HepG2 (cell line): Measurements from ENCODE around the gene TPD52L2. TPM values are rescaled to one million over a fixed set of nuclear protein-coding genes. Genes with fewer than 3 reads are reported as not detected.

Experiments used
- ARNT2 ChIP-seq: sonication (generic); formaldehyde crosslinking; IDR thresholded peaks from 2 replicates; pipeline ENCODE4 v1.8.0; 2022; ENCODE audit warnings: mild to moderate bottlenecking, low read depth, missing genetic modification reagents, moderate library complexity
- ASH2L ChIP-seq: fragments of 300-600, 200-600 bp; sonication (generic); IDR thresholded peaks from 2 replicates; pipeline ENCODE4 v1.7.0; 2017; ENCODE audit warnings: low read depth, mild to moderate bottlenecking, moderate library complexity, mixed read lengths, low read length; ENCODE audit not compliant: insufficient read length
- EP300 ChIP-seq, 3 experiments: sonication (generic) in 1 of 3; formaldehyde crosslinking in 1 of 3; IDR thresholded peaks; 2 replicates each; pipeline versions ENCODE4 v1.5.1 to v1.6.1; 2011 to 2020; ENCODE audit warnings: low read depth in 2 of 3, low read length in 2 of 3, borderline replicate concordance in 1 of 3, improper control_type of control experiment in 1 of 3, mild to moderate bottlenecking in 1 of 3, missing genetic modification reagents in 1 of 3, moderate library complexity in 1 of 3
- FOXP4 ChIP-seq: sonication (generic); formaldehyde crosslinking; IDR thresholded peaks from 2 replicates; pipeline ENCODE4 v1.4.0; 2020; ENCODE audit warnings: missing genetic modification reagents
- NFIC ChIP-seq: IDR thresholded peaks from 2 replicates; pipeline ENCODE4 v1.6.1; 2012; ENCODE audit warnings: mild to moderate bottlenecking, low read length, inconsistent platforms
- NFKBIZ ChIP-seq: IDR thresholded peaks from 2 replicates; pipeline ENCODE4 v1.6.1; 2018; ENCODE audit warnings: missing genetic modification reagents, missing compliant biosample characterization
- PITX1 ChIP-seq: sonication (generic); formaldehyde crosslinking; IDR thresholded peaks from 2 replicates; pipeline ENCODE4 v1.5.1; 2020; ENCODE audit warnings: mild to moderate bottlenecking, missing genetic modification reagents
- SMAD3 ChIP-seq: sonication (generic); formaldehyde crosslinking; IDR thresholded peaks from 2 replicates; pipeline ENCODE4 v1.4.0; 2020; ENCODE audit warnings: missing genetic modification reagents
- SNAPC5 ChIP-seq: sonication (generic); formaldehyde crosslinking; IDR thresholded peaks from 2 replicates; pipeline ENCODE4 v1.8.1; 2023; ENCODE audit warnings: mild to moderate bottlenecking, missing genetic modification reagents, borderline replicate concordance
- SRY ChIP-seq: sonication (generic); formaldehyde crosslinking; IDR thresholded peaks from 2 replicates; pipeline ENCODE4 v1.8.0; 2022; ENCODE audit warnings: mild to moderate bottlenecking, missing genetic modification reagents
- TBL1XR1 ChIP-seq: fragments of 150-350 bp; IDR thresholded peaks from 2 replicates; pipeline ENCODE4 v1.6.1; 2014; ENCODE audit warnings: borderline replicate concordance, low read length; ENCODE audit not compliant: partially characterized antibody
- TGIF2 ChIP-seq: IDR thresholded peaks from 2 replicates; pipeline ENCODE4 v1.6.1; 2016; ENCODE audit warnings: control low read depth, missing compliant biosample characterization
- ZNF12 ChIP-seq: sonication (generic); formaldehyde crosslinking; IDR thresholded peaks from 2 replicates; pipeline ENCODE4 v1.5.0; 2020; ENCODE audit warnings: missing genetic modification reagents
- polyA plus RNA-seq, 8 experiments: library from polyadenylated mRNA; depleted of rRNA in 3 of 8; stranded (reverse) in 7 of 8; unstranded in 1 of 8; fragments of >200 nt; fragmentation: Illumina TruSeq in 4 of 8; extraction: Trizol in 4 of 8; gene quantifications; 2 replicates each; pipeline versions ENCODE4 v1.2.1 to v1.2.3, GENCODE V29; 2011 to 2016; ENCODE audit warnings: low read depth in 4 of 8, missing spikeins in 1 of 8, mixed read lengths in 1 of 8; ENCODE audit not compliant: insufficient read depth in 1 of 8
- total RNA-seq, 5 experiments: library from RNA; depleted of rRNA; stranded (reverse); fragments of >200 nt; fragmentation: Illumina TruSeq; extraction: Trizol; gene quantifications; 2 replicates each; pipeline ENCODE4 v1.2.3, GENCODE V29; 2016; ENCODE audit warnings: low read depth in 1 of 5
- TF ChIP-seq, protein P1 (sequence below): sonication (generic); formaldehyde crosslinking; IDR thresholded peaks from 2 replicates; pipeline ENCODE4 v1.4.0; 2020; ENCODE audit warnings: missing genetic modification reagents, mild to moderate bottlenecking, borderline replicate concordance
- TF ChIP-seq, protein P2 (sequence below): IDR thresholded peaks from 2 replicates; pipeline ENCODE4 v1.6.1; 2016; ENCODE audit warnings: mild to moderate bottlenecking, missing biosample characterization, missing genetic modification reagents
- TF ChIP-seq, protein P3 (sequence below): conservative IDR thresholded peaks from 2 replicates; pipeline ENCODE4 v1.6.1; 2018; ENCODE audit warnings: missing genetic modification reagents
- TF ChIP-seq, protein P4 (sequence below), 2 experiments: sonication (generic) in 1 of 2; formaldehyde crosslinking in 1 of 2; IDR thresholded peaks; 2 replicates each; pipeline versions ENCODE4 v1.4.0 to v1.6.1; 2018 to 2020; ENCODE audit warnings: missing genetic modification reagents in 2 of 2, borderline replicate concordance in 1 of 2, low read depth in 1 of 2, mild to moderate bottlenecking in 1 of 2, missing biosample characterization in 1 of 2

Gene TPD52L2
- total and polyA plus RNA-seq, 2 of the 13 experiments (the other 11 are each of a cell fraction or from before 2014, with no cell fraction given) = 156 to 184 TPM

- TF ChIP-seq SNAPC5 (CRISPR knock-in tag) = no peak
- TF ChIP-seq TGIF2 (CRISPR knock-in tag) = no peak
- TF ChIP-seq, protein P1, sequence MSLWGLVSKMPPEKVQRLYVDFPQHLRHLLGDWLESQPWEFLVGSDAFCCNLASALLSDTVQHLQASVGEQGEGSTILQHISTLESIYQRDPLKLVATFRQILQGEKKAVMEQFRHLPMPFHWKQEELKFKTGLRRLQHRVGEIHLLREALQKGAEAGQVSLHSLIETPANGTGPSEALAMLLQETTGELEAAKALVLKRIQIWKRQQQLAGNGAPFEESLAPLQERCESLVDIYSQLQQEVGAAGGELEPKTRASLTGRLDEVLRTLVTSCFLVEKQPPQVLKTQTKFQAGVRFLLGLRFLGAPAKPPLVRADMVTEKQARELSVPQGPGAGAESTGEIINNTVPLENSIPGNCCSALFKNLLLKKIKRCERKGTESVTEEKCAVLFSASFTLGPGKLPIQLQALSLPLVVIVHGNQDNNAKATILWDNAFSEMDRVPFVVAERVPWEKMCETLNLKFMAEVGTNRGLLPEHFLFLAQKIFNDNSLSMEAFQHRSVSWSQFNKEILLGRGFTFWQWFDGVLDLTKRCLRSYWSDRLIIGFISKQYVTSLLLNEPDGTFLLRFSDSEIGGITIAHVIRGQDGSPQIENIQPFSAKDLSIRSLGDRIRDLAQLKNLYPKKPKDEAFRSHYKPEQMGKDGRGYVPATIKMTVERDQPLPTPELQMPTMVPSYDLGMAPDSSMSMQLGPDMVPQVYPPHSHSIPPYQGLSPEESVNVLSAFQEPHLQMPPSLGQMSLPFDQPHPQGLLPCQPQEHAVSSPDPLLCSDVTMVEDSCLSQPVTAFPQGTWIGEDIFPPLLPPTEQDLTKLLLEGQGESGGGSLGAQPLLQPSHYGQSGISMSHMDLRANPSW (CRISPR knock-in tag) = no peak
- no peak for TF ChIP-seq TBL1XR1
- no peak for TF ChIP-seq NFKBIZ (CRISPR knock-in tag)
- TF ChIP-seq ASH2L = no peak
- no peak for TF ChIP-seq ZNF12 (CRISPR knock-in tag)
- TF ChIP-seq, protein P2, sequence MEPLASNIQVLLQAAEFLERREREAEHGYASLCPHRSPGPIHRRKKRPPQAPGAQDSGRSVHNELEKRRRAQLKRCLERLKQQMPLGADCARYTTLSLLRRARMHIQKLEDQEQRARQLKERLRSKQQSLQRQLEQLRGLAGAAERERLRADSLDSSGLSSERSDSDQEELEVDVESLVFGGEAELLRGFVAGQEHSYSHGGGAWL (CRISPR knock-in tag) = 0 out of 2 replicates have a peak, but pooled peaks have one; percentile 49
- TF ChIP-seq, protein P3, sequence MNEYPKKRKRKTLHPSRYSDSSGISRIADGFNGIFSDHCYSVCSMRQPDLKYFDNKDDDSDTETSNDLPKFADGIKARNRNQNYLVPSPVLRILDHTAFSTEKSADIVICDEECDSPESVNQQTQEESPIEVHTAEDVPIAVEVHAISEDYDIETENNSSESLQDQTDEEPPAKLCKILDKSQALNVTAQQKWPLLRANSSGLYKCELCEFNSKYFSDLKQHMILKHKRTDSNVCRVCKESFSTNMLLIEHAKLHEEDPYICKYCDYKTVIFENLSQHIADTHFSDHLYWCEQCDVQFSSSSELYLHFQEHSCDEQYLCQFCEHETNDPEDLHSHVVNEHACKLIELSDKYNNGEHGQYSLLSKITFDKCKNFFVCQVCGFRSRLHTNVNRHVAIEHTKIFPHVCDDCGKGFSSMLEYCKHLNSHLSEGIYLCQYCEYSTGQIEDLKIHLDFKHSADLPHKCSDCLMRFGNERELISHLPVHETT (CRISPR knock-in tag) = no peak
- no peak for TF ChIP-seq SMAD3 (CRISPR knock-in tag)
- no peak for TF ChIP-seq NFIC
- TF ChIP-seq FOXP4 (CRISPR knock-in tag) = no peak
- no peak for TF ChIP-seq SRY (CRISPR knock-in tag)
- TF ChIP-seq, protein P4, sequence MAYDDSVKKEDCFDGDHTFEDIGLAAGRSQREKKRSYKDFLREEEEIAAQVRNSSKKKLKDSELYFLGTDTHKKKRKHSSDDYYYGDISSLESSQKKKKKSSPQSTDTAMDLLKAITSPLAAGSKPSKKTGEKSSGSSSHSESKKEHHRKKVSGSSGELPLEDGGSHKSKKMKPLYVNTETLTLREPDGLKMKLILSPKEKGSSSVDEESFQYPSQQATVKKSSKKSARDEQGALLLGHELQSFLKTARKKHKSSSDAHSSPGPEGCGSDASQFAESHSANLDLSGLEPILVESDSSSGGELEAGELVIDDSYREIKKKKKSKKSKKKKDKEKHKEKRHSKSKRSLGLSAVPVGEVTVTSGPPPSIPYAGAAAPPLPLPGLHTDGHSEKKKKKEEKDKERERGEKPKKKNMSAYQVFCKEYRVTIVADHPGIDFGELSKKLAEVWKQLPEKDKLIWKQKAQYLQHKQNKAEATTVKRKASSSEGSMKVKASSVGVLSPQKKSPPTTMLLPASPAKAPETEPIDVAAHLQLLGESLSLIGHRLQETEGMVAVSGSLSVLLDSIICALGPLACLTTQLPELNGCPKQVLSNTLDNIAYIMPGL (CRISPR knock-in tag; IDR thresholded peaks at IDR 0.05; ENCODE audit: borderline replicate concordance in 1 of 2, low read depth in 1 of 2) = peak in 1 of 2 experiments; percentile 52; a peak in 1 of 4 replicates
- 0 out of 2 replicates have a peak, but pooled peaks have one; percentile 21 for TF ChIP-seq ARNT2 (CRISPR knock-in tag)
- TF ChIP-seq EP300 (IDR thresholded peaks at IDR 0.05; ENCODE audit: low read depth in 2 of 2, low read length in 2 of 2) = 0 out of 4 replicates have a peak, but pooled peaks of 1 of the 2 experiments have one; percentile 25
- TF ChIP-seq EP300 (CRISPR knock-in tag; IDR thresholded peaks at IDR 0.05; ENCODE audit: borderline replicate concordance) = peak; percentile 25; the same call in 1 of the 2 replicates
- TF ChIP-seq PITX1 = 0 out of 2 replicates have a peak, but pooled peaks have one; percentile 38
These were observed 31.1 kb upstream of the TPD52L2 start (continued) for GRCh38 chr20:63833776-63834490.
